Measurements from ENCODE around the gene INSIG1. TPM values are rescaled to one million over a fixed set of nuclear protein-coding genes. Genes with fewer than 3 reads are reported as not detected.

Gene INSIG1
- total and polyA plus RNA-seq, 4 donors, result 118 to 219 (median 193) TPM

DNA sequence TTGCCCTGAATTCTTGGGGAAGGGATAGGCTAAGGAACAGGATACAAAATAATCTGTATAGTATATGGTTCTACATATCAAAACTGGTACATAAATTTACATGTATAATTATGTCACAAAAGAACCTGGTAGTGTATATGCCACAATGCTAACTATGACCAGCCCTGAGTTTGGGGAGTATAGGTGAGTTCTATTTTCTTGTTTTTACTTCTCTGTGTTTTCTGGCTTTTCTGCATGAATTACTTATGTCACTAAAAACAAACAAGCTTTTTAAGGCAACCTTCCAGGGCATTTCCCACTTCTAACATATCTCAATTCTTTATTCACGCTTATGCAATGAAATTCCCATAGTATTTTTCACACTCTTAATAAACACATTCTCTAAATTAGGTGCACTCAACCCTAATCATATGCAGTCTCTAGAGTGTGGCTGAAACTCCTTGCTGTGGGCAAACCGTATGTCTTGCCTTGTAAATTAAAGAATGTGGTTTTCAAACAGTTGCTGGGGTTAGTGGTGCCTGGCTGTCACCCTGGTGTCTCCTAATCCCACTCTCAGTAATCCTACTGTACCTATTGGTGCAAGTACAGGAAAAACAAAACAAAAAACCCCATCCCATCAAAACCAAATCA, 14.0 kb upstream of the INSIG1 start:
- 66% methylated on average over 2 of the region's 2 CpGs for WGBS
- H3K4me3 ChIP-seq (ENCODE audit: low read depth in 1 of 3, low read length in 3 of 3), result no peak overlapping the region
- no peak overlapping the region for H3K27ac ChIP-seq (ENCODE audit: low read depth in 1 of 2, low read length in 2 of 2)
- no peaks in the 10 kb centered on the region for H3K36me3 ChIP-seq (ENCODE audit: control insufficient read depth in 4 of 4, insufficient read depth in 3 of 4, low read depth in 1 of 4, low read length in 3 of 4)
- TF ChIP-seq SP1 (IDR thresholded peaks at IDR 0.05), result no peak
- TF ChIP-seq, protein P1, sequence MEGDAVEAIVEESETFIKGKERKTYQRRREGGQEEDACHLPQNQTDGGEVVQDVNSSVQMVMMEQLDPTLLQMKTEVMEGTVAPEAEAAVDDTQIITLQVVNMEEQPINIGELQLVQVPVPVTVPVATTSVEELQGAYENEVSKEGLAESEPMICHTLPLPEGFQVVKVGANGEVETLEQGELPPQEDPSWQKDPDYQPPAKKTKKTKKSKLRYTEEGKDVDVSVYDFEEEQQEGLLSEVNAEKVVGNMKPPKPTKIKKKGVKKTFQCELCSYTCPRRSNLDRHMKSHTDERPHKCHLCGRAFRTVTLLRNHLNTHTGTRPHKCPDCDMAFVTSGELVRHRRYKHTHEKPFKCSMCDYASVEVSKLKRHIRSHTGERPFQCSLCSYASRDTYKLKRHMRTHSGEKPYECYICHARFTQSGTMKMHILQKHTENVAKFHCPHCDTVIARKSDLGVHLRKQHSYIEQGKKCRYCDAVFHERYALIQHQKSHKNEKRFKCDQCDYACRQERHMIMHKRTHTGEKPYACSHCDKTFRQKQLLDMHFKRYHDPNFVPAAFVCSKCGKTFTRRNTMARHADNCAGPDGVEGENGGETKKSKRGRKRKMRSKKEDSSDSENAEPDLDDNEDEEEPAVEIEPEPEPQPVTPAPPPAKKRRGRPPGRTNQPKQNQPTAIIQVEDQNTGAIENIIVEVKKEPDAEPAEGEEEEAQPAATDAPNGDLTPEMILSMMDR (IDR thresholded peaks at IDR 0.05; ENCODE audit: low read depth, low read length, missing input control), result no peak
- TF ChIP-seq, protein P2, sequence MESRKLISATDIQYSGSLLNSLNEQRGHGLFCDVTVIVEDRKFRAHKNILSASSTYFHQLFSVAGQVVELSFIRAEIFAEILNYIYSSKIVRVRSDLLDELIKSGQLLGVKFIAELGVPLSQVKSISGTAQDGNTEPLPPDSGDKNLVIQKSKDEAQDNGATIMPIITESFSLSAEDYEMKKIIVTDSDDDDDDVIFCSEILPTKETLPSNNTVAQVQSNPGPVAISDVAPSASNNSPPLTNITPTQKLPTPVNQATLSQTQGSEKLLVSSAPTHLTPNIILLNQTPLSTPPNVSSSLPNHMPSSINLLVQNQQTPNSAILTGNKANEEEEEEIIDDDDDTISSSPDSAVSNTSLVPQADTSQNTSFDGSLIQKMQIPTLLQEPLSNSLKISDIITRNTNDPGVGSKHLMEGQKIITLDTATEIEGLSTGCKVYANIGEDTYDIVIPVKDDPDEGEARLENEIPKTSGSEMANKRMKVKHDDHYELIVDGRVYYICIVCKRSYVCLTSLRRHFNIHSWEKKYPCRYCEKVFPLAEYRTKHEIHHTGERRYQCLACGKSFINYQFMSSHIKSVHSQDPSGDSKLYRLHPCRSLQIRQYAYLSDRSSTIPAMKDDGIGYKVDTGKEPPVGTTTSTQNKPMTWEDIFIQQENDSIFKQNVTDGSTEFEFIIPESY (IDR thresholded peaks at IDR 0.05), result no peak
- no peak for TF ChIP-seq GABPA (IDR thresholded peaks at IDR 0.05 in 1 of 2, conservative IDR thresholded peaks at IDR 0.05 in 1 of 2)
- no peak for TF ChIP-seq NR2F2 (IDR thresholded peaks at IDR 0.05)
- TF ChIP-seq EGR1 (IDR thresholded peaks at IDR 0.05; ENCODE audit: low read depth in 2 of 2), result no peak
- TF ChIP-seq YY1 (IDR thresholded peaks at IDR 0.05), result no peak
- TF ChIP-seq HNF4A (conservative IDR thresholded peaks at IDR 0.05), result no peak
- H3K9me3 ChIP-seq (ENCODE audit: control insufficient read depth in 4 of 4, low read length in 3 of 4), result no peaks in the 10 kb centered on the region
- H3K27me3 ChIP-seq (ENCODE audit: control insufficient read depth in 4 of 4, insufficient read depth in 4 of 4, low read length in 3 of 4), result no peaks in the 10 kb centered on the region
- peaks cover 0 to 6% (median 0%) of the 10 kb centered on the region in 4 donors for H3K4me1 ChIP-seq (ENCODE audit: control insufficient read depth in 4 of 4, insufficient read depth in 4 of 4, low read length in 3 of 4)
- no peak overlapping the region for H3K9ac ChIP-seq (ENCODE audit: low read depth in 1 of 2, low read length in 2 of 2)
- no peak for DNase-seq (ENCODE audit: low spot score)

DNA sequence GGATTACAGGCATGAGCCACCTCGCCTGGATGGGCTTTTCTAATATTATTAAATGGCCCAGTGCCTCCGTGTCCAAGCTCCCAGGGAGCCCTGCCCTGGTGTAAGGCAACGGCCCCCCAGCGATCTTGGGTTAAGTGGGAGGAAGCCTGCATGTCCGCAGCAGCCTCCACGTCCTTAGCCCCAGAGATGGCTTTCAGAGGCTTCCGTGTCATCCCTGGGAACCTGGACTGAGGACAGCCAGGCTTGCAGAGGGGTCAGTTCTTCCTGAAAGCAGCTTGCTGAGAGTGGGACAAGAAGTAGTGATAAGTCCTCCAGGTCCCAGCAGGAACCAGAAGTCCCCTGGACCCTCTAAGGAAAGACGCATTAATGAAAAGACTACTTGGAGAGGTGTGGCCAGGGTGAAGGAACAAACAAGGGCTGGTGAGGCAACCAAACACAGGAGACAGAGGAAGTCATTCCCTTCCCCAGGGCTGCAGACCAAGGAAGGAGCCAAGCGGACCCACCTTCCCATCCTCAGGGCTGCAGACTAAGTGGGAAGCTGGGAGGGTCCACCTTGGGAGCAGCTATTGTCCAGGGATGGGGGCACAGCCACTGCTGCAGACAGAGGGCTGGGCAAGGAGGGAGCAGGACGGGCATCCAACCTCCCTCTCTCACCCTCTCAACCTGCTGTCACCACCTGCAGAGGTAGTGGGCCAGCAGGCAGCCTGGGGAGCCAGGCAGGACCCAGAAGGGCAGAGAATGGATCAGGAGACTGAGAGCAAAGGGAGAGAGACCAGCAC, 13.0 kb upstream of the INSIG1 start:
- no peak for DNase-seq (ENCODE audit: low spot score)
- no peak overlapping the region for H3K27ac ChIP-seq (ENCODE audit: low read depth in 1 of 2, low read length in 2 of 2)
- H3K4me1 ChIP-seq (ENCODE audit: control insufficient read depth in 4 of 4, insufficient read depth in 4 of 4, low read length in 3 of 4), result peaks cover 0 to 6% (median 0%) of the 10 kb centered on the region in 4 donors
- H3K9ac ChIP-seq (ENCODE audit: low read depth in 1 of 2, low read length in 2 of 2), result no peak overlapping the region
- WGBS, result 90% methylated on average over 10 of the region's 10 CpGs
- H3K36me3 ChIP-seq (ENCODE audit: control insufficient read depth in 4 of 4, insufficient read depth in 3 of 4, low read depth in 1 of 4, low read length in 3 of 4), result no peaks in the 10 kb centered on the region
- H3K27me3 ChIP-seq (ENCODE audit: control insufficient read depth in 4 of 4, insufficient read depth in 4 of 4, low read length in 3 of 4), result no peaks in the 10 kb centered on the region
- no peak overlapping the region for H3K4me3 ChIP-seq (ENCODE audit: low read depth in 1 of 3, low read length in 3 of 3)
- H3K9me3 ChIP-seq (ENCODE audit: control insufficient read depth in 4 of 4, low read length in 3 of 4), result no peaks in the 10 kb centered on the region
- TF ChIP-seq EGR1 (IDR thresholded peaks at IDR 0.05; ENCODE audit: low read depth in 2 of 2) (no peak), SP1 (IDR thresholded peaks at IDR 0.05) (no peak), HNF4G (IDR thresholded peaks at IDR 0.05) (no peak), TAF1 (conservative IDR thresholded peaks at IDR 0.05) (no peak), YY1 (IDR thresholded peaks at IDR 0.05) (no peak), JUND (IDR thresholded peaks at IDR 0.05) (no peak), NR2F2 (IDR thresholded peaks at IDR 0.05) (no peak), FOXA2 (IDR thresholded peaks at IDR 0.05) (no peak), HNF4A (conservative IDR thresholded peaks at IDR 0.05) (no peak), FOXA1 (IDR thresholded peaks at IDR 0.05) (no peak), RXRA (IDR thresholded peaks at IDR 0.05) (no peak), GABPA (IDR thresholded peaks at IDR 0.05 in 1 of 2, conservative IDR thresholded peaks at IDR 0.05 in 1 of 2) (no peak)
- TF ChIP-seq, protein P3, sequence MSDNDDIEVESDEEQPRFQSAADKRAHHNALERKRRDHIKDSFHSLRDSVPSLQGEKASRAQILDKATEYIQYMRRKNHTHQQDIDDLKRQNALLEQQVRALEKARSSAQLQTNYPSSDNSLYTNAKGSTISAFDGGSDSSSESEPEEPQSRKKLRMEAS (IDR thresholded peaks at IDR 0.05), result no peak
- TF ChIP-seq, protein P2 (IDR thresholded peaks at IDR 0.05), result no peak
- TF ChIP-seq, protein P4, sequence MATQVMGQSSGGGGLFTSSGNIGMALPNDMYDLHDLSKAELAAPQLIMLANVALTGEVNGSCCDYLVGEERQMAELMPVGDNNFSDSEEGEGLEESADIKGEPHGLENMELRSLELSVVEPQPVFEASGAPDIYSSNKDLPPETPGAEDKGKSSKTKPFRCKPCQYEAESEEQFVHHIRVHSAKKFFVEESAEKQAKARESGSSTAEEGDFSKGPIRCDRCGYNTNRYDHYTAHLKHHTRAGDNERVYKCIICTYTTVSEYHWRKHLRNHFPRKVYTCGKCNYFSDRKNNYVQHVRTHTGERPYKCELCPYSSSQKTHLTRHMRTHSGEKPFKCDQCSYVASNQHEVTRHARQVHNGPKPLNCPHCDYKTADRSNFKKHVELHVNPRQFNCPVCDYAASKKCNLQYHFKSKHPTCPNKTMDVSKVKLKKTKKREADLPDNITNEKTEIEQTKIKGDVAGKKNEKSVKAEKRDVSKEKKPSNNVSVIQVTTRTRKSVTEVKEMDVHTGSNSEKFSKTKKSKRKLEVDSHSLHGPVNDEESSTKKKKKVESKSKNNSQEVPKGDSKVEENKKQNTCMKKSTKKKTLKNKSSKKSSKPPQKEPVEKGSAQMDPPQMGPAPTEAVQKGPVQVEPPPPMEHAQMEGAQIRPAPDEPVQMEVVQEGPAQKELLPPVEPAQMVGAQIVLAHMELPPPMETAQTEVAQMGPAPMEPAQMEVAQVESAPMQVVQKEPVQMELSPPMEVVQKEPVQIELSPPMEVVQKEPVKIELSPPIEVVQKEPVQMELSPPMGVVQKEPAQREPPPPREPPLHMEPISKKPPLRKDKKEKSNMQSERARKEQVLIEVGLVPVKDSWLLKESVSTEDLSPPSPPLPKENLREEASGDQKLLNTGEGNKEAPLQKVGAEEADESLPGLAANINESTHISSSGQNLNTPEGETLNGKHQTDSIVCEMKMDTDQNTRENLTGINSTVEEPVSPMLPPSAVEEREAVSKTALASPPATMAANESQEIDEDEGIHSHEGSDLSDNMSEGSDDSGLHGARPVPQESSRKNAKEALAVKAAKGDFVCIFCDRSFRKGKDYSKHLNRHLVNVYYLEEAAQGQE (IDR thresholded peaks at IDR 0.05), result no peak
- TF ChIP-seq, protein P1 (IDR thresholded peaks at IDR 0.05; ENCODE audit: low read depth, low read length, missing input control), result no peak
- TF ChIP-seq, protein P5, sequence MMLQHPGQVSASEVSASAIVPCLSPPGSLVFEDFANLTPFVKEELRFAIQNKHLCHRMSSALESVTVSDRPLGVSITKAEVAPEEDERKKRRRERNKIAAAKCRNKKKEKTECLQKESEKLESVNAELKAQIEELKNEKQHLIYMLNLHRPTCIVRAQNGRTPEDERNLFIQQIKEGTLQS (IDR thresholded peaks at IDR 0.05), result no peak

All from liver (tissue), 9 donors.